ENCODE measurements around the gene RNF213.

- TF ChIP-seq EZH2 (IDR thresholded peaks at IDR 0.05; ENCODE audit: low read length, missing control alignments) (no peak), CTCF (conservative IDR thresholded peaks at IDR 0.05 in 1 of 2, IDR thresholded peaks at IDR 0.05 in 1 of 2; ENCODE audit: low read depth in 1 of 2, low read length in 2 of 2) (no peak)
Measured at GRCh38 chr17:80371196-80371595, 110.5 kb downstream of the RNF213 start.

Data from fibroblast of lung (primary cell).